ENCODE data around the gene HIVEP3. TPM values are rescaled to one million over a fixed set of nuclear protein-coding genes. Genes with fewer than 3 reads are reported as not detected.

Gene HIVEP3
- total RNA-seq, 1 donor from 2014 or later, result 3.6 TPM

DNA sequence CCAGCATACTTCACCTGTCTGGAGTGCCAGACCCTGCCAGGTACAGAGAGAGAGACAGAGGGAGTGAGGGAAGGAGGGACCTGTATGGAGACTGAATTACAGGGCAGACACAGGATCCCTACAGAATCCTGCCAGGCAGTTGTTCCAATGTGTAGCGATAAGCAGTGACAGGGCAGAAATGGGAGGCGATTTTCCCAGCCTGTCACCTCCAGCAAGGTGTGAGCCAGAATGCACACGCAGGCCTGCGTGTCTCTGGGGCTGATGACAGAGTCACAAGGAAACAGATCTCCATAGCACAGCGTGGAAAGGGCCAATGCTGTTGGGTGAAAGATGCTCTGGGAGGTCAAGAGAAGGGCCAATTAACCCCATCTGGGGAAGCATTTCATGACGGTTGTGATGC, 111.3 kb downstream of the HIVEP3 start:
- DNase-seq (ENCODE audit: low spot score), result no peak
- peaks cover 19% of the 10 kb centered on the region for H3K4me1 Mint-ChIP-seq (ENCODE audit: low read depth)
- no peak overlapping the region for H3K4me3 Mint-ChIP-seq (ENCODE audit: unreplicated experiment)
- no peaks in the 10 kb centered on the region for H3K27me3 Mint-ChIP-seq (ENCODE audit: low read depth)
- no peaks in the 10 kb centered on the region for H3K9me3 Mint-ChIP-seq (ENCODE audit: low read depth)
- no peaks in the 10 kb centered on the region for H3K36me3 Mint-ChIP-seq (ENCODE audit: low read depth)
- no peak overlapping the region for H3K27ac Mint-ChIP-seq (ENCODE audit: unreplicated experiment)
- TF ChIP-seq, protein P1, sequence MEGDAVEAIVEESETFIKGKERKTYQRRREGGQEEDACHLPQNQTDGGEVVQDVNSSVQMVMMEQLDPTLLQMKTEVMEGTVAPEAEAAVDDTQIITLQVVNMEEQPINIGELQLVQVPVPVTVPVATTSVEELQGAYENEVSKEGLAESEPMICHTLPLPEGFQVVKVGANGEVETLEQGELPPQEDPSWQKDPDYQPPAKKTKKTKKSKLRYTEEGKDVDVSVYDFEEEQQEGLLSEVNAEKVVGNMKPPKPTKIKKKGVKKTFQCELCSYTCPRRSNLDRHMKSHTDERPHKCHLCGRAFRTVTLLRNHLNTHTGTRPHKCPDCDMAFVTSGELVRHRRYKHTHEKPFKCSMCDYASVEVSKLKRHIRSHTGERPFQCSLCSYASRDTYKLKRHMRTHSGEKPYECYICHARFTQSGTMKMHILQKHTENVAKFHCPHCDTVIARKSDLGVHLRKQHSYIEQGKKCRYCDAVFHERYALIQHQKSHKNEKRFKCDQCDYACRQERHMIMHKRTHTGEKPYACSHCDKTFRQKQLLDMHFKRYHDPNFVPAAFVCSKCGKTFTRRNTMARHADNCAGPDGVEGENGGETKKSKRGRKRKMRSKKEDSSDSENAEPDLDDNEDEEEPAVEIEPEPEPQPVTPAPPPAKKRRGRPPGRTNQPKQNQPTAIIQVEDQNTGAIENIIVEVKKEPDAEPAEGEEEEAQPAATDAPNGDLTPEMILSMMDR (IDR thresholded peaks at IDR 0.05), result no peak

DNA sequence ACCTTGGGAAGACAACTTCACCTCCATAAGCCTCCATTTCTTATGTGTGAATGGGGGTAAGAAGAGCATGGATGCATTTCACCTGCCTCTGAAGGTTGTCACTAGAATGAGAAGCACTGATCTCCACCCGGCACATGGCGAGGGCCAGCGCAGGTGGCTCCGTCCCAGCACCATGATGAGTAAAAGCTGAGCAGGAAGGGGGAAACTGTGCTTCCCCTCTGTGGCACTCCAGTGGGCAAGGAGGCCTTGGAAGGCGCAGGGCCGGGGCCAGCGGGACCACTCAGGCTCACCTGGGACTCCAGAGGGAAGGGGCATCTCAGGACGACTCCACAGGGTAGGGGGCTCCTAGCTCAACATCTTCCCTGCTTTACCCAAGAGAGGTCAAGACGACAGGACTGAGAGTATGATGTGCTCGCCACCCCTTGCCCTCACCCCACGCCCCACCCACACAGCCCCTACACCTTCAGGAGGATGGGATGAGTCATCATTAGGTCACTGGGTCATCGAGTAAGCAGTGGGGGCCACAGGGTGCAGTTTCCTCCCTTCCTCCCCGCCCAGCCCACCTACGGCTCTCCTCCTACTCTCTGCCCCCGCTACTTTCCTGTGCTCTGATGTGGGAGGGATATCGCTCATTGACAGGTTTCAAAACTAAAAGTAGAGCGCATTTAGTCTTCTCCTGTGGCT, 112.1 kb downstream of the HIVEP3 start:
- H3K27ac Mint-ChIP-seq (ENCODE audit: unreplicated experiment), result no peak overlapping the region
- no peak overlapping the region for H3K4me3 Mint-ChIP-seq (ENCODE audit: unreplicated experiment)
- H3K36me3 Mint-ChIP-seq (ENCODE audit: low read depth), result no peaks in the 10 kb centered on the region

DNA sequence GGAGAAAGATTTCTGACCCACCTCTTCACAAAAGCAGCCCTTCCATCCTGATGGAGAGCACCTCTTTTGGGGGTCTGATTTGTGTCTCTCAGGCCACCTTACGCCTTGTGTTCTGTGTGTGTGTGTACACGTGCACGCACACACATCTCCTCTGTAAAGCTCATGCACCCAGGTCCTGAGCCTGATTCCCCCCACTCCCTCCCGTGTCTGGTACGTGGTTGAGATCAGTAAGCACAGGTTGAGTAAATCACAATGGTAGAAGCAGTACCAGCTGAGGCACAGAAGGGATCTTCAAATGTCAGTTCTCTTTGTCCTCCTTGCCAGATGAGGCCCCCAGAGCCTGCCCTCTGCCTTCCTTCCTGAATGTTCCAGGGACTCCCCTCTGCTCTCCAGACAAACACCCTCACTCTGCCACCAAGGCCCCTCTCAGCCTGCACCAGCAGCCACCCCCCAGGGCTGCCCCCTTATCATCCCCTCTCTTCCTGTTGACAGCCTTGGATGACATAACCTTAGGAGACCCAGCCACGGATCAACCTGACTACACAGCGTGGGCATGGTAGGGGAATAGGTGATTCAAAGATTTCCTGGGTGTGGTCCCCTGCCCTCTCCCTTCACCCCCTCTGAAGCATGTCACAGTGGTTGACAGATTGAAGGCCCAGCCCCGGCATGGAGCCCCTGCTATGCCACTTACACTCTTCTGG, 112.8 kb downstream of the HIVEP3 start:
- Mint-ChIP-seq H3K27me3 (ENCODE audit: low read depth) (no peaks in the 10 kb centered on the region), H3K27ac (ENCODE audit: unreplicated experiment) (no peak overlapping the region), H3K4me3 (ENCODE audit: unreplicated experiment) (no peak overlapping the region), H3K9me3 (ENCODE audit: low read depth) (no peaks in the 10 kb centered on the region), H3K4me1 (ENCODE audit: low read depth) (peaks cover 10% of the 10 kb centered on the region), H3K36me3 (ENCODE audit: low read depth) (no peaks in the 10 kb centered on the region)
- TF ChIP-seq, protein P1 (IDR thresholded peaks at IDR 0.05), result no peak
- DNase-seq (ENCODE audit: low spot score), result no peak

More for the DNA sequence above, 112.1 kb downstream of the HIVEP3 start:
- DNase-seq (ENCODE audit: low spot score), result no peak
- no peaks in the 10 kb centered on the region for H3K9me3 Mint-ChIP-seq (ENCODE audit: low read depth)
- peaks cover 13% of the 10 kb centered on the region for H3K4me1 Mint-ChIP-seq (ENCODE audit: low read depth)
- no peaks in the 10 kb centered on the region for H3K27me3 Mint-ChIP-seq (ENCODE audit: low read depth)
- TF ChIP-seq, protein P1 (IDR thresholded peaks at IDR 0.05), result no peak

DNA sequence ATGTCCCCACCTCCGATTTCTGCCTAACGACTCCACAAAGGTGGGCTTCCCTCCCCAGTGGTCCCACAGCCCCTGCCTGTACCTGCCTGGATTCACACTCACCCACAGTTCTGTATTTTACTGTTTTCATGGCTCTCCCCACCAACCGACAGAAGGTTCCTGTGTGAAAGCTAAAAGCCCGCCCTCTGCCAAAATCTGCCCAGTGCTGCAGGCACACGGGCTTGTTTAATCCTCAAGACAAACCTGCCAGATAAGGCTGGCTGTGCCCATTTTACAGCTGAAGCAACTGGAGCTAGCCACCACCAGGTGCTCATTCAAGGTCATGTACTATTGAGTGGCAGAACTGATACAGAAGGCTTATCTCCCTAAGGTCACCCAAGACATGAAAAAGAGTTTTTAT, 114.5 kb downstream of the HIVEP3 start:
- H3K36me3 Mint-ChIP-seq (ENCODE audit: low read depth), result no peaks in the 10 kb centered on the region
- H3K9me3 Mint-ChIP-seq (ENCODE audit: low read depth), result peaks cover 4% of the 10 kb centered on the region
- H3K4me1 Mint-ChIP-seq (ENCODE audit: low read depth), result peaks cover 10% of the 10 kb centered on the region

DNA sequence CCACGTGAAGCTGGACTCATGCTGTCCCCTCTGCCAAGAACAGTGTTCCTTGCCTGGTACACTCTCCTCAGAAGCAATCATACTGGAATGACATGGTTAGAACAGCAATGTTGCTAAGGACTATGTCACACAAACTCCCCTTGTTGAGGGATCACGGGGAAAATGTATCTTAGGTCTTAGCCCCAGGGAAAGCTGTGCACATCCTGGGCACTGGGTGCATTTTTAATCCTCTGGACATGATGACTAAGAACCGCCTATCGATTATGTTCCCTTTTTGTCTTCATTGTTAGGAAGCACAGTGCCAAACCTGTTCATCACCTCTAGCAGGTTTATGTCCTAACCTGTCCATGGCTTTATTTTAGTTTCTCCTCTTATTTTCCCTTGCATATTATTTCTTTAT, 115.1 kb downstream of the HIVEP3 start:
- Mint-ChIP-seq H3K27me3 (ENCODE audit: low read depth) (no peaks in the 10 kb centered on the region), H3K9me3 (ENCODE audit: low read depth) (peaks cover 5% of the 10 kb centered on the region), H3K4me1 (ENCODE audit: low read depth) (peaks cover 10% of the 10 kb centered on the region), H3K4me3 (ENCODE audit: unreplicated experiment) (no peak overlapping the region), H3K36me3 (ENCODE audit: low read depth) (no peaks in the 10 kb centered on the region), H3K27ac (ENCODE audit: unreplicated experiment) (no peak overlapping the region)
- TF ChIP-seq, protein P1 (IDR thresholded peaks at IDR 0.05), result no peak
- DNase-seq (ENCODE audit: low spot score), result no peak

More for the DNA sequence above, 114.5 kb downstream of the HIVEP3 start:
- Mint-ChIP-seq H3K27me3 (ENCODE audit: low read depth) (no peaks in the 10 kb centered on the region), H3K4me3 (ENCODE audit: unreplicated experiment) (no peak overlapping the region), H3K27ac (ENCODE audit: unreplicated experiment) (no peak overlapping the region)
- no peak for DNase-seq (ENCODE audit: low spot score)
- TF ChIP-seq, protein P1 (IDR thresholded peaks at IDR 0.05), result no peak

Data from chondrocyte (in vitro differentiated cells).